ENCODE data around the gene ENPP1. TPM values are rescaled to one million over a fixed set of nuclear protein-coding genes. Genes with fewer than 3 reads are reported as not detected.
A peak's percentile ranks its signal among the peaks of the same experiment; 100 is the strongest.

Gene ENPP1
- total RNA-seq, 1 donor from 2014 or later, result 8.1 TPM

DNA sequence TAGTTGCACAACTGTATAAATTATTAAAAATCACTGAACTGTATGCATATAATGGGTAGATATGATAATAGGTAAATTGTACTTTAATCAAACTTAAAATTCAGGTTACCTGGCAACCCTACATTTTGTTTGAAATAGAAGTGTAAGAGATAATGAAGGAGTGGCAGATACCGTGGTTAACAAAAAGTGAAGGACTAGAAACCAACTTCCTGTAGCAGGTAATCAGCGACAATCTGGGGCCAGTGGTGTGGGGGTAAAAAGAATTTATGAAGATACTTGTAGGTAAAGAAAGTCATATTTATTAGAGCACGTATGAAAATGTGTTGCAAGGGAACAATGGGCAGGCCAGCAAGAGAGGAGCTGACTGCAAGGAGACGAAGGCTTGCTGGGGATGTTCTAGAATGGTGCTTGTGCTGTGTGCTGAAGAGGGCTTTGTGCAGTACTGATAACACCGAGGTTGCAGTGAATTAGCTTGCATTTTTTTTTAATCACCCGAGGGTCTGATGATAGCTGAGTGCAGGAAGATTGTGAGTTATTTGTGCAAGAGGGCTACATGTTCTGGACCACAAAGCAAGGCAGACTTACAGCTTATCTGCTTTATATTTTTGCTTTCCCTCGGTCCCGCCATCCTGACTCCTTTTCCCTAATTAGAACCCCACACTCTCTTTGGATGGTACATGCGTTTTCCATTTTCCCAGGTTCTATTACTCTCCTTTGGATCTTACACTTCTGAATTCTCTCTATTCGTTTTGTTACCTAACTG is 4.6 kb upstream of the ENPP1 start:
- H3K36me3 Mint-ChIP-seq (ENCODE audit: low read depth), result no peaks in the 10 kb centered on the region
- TF ChIP-seq, protein P1, sequence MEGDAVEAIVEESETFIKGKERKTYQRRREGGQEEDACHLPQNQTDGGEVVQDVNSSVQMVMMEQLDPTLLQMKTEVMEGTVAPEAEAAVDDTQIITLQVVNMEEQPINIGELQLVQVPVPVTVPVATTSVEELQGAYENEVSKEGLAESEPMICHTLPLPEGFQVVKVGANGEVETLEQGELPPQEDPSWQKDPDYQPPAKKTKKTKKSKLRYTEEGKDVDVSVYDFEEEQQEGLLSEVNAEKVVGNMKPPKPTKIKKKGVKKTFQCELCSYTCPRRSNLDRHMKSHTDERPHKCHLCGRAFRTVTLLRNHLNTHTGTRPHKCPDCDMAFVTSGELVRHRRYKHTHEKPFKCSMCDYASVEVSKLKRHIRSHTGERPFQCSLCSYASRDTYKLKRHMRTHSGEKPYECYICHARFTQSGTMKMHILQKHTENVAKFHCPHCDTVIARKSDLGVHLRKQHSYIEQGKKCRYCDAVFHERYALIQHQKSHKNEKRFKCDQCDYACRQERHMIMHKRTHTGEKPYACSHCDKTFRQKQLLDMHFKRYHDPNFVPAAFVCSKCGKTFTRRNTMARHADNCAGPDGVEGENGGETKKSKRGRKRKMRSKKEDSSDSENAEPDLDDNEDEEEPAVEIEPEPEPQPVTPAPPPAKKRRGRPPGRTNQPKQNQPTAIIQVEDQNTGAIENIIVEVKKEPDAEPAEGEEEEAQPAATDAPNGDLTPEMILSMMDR (IDR thresholded peaks at IDR 0.05), result no peak
- no peaks in the 10 kb centered on the region for H3K27me3 Mint-ChIP-seq (ENCODE audit: low read depth)
- no peak overlapping the region for H3K27ac Mint-ChIP-seq (ENCODE audit: unreplicated experiment)
- H3K4me3 Mint-ChIP-seq (ENCODE audit: unreplicated experiment), result no peak overlapping the region
- no peaks in the 10 kb centered on the region for H3K9me3 Mint-ChIP-seq (ENCODE audit: low read depth)
- no peak for DNase-seq (ENCODE audit: low spot score)
- H3K4me1 Mint-ChIP-seq (ENCODE audit: low read depth), result peaks cover 7% of the 10 kb centered on the region

DNA sequence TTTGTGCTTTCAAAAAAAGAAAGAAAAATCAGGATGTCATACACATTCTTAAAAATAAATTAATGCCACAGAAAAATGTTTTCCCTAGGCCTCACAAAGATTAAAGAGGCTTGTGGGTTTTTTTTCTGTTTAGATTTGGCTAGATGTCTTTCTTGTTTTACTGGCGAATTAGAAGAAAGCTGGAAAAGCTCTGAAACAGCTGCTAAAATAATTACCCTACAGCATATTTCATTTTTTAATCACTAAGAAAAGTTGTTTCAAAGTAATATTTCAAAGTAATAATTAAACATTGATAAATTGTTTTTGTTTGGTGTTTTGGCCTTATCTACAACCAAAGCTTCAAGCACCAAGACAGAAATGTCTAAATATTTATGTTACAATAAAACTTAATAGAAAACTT is 3.7 kb upstream of the ENPP1 start:
- DNase-seq (ENCODE audit: low spot score), result no peak
- no peaks in the 10 kb centered on the region for H3K9me3 Mint-ChIP-seq (ENCODE audit: low read depth)
- TF ChIP-seq, protein P1 (IDR thresholded peaks at IDR 0.05), result no peak
- H3K4me3 Mint-ChIP-seq (ENCODE audit: unreplicated experiment), result no peak overlapping the region
- no peak overlapping the region for H3K27ac Mint-ChIP-seq (ENCODE audit: unreplicated experiment)
- H3K36me3 Mint-ChIP-seq (ENCODE audit: low read depth), result no peaks in the 10 kb centered on the region
- no peaks in the 10 kb centered on the region for H3K27me3 Mint-ChIP-seq (ENCODE audit: low read depth)
- peaks cover 15% of the 10 kb centered on the region for H3K4me1 Mint-ChIP-seq (ENCODE audit: low read depth)

DNA sequence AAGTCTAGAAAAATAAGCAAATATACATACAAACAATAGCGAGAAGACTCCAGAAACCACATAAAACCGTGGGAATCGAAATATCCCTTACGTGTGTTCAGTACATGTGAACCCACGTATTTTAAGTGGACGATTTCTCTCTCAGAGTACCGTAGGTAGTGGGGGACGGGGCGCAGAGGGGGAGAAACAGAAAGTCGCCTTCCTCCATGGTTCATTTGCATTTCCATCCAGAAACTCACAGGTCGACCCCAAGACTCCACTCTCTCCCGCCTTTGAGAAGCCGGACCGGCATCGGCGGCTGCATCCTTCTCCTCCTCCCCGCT is 538 bp upstream of the ENPP1 start:
- peak overlapping the region; percentile 47 for H3K27ac Mint-ChIP-seq (ENCODE audit: unreplicated experiment)
- H3K36me3 Mint-ChIP-seq (ENCODE audit: low read depth), result no peaks in the 10 kb centered on the region
- DNase-seq (ENCODE audit: low spot score), result no peak
- H3K4me1 Mint-ChIP-seq (ENCODE audit: low read depth), result peaks cover 15% of the 10 kb centered on the region
- H3K27me3 Mint-ChIP-seq (ENCODE audit: low read depth), result no peaks in the 10 kb centered on the region
- no peaks in the 10 kb centered on the region for H3K9me3 Mint-ChIP-seq (ENCODE audit: low read depth)
- H3K4me3 Mint-ChIP-seq (ENCODE audit: unreplicated experiment), result peak overlapping the region; percentile 88
- TF ChIP-seq, protein P1 (IDR thresholded peaks at IDR 0.05), result no peak

DNA sequence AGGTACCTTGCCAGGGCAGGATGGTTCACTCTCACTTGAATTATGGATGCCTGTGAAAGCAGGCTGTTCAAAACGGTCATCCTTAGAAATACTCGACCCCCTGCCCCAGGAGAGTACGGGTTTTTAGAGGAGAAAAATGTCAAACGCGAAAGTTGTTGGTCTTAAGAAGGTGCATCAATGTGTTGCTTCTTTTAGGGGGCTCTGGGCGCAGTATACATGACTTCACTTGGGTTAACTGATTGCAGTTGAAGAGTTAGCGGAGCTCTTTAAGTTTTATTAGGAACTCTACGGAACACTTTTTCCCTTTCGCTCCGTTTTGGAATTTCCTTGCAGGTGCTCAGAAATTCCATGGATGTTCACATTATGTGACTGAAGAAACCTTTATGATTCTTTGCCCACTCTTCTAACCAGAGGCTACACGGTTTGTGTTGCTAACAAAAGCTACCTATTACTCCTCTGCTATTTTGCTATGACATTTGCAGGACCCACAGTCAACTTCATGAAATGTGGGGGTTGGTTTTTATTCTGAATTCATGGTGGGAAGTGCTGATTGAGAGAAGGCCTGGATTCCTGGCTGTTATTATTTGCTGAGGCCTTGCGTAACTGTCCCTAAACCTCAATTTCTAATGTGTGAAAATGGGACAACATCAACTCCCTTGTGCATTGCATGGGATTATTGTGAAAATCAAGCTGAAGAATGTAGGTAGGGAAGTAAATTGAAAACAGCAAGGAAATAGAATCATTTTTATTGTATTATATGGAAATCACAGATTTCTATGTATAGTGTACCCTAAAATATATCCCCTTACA is 845 bp downstream of the ENPP1 start:
- Mint-ChIP-seq H3K4me1 (ENCODE audit: low read depth) (peaks cover 15% of the 10 kb centered on the region), H3K27me3 (ENCODE audit: low read depth) (no peaks in the 10 kb centered on the region), H3K4me3 (ENCODE audit: unreplicated experiment) (peak overlapping the region; percentile 78), H3K36me3 (ENCODE audit: low read depth) (peaks cover 1% of the 10 kb centered on the region), H3K9me3 (ENCODE audit: low read depth) (no peaks in the 10 kb centered on the region), H3K27ac (ENCODE audit: unreplicated experiment) (no peak overlapping the region)
- TF ChIP-seq, protein P1 (IDR thresholded peaks at IDR 0.05), result no peak
- no peak for DNase-seq (ENCODE audit: low spot score)

DNA sequence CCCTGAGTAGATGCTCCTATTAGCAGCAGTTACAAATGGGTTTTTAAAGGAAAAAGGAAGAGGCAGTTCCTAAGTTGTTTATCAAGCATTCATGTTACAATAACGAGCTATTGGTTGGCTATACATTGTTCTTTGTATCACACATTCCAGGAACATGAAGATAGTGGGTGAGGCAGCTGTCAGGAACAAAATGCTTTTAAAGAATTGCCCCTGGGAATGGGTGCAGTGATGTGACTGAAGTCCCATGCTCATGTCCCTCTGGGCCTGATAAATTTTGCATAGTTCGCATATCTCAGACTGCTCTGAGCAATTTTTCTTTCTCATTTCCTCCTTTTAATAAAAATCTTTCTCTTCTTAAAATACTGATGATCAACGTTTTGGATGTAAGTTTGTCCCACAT is 3.7 kb downstream of the ENPP1 start:
- Mint-ChIP-seq H3K4me1 (ENCODE audit: low read depth) (peaks cover 22% of the 10 kb centered on the region), H3K27ac (ENCODE audit: unreplicated experiment) (no peak overlapping the region), H3K9me3 (ENCODE audit: low read depth) (no peaks in the 10 kb centered on the region), H3K4me3 (ENCODE audit: unreplicated experiment) (no peak overlapping the region), H3K36me3 (ENCODE audit: low read depth) (peaks cover 1% of the 10 kb centered on the region), H3K27me3 (ENCODE audit: low read depth) (no peaks in the 10 kb centered on the region)
- no peak for DNase-seq (ENCODE audit: low spot score)
- TF ChIP-seq, protein P1 (IDR thresholded peaks at IDR 0.05), result no peak

Measured in chondrocyte (in vitro differentiated cells).